Fibroblast of lung (primary cell): ENCODE measurements around the gene PLEKHA7. TPM values are rescaled to one million over a fixed set of nuclear protein-coding genes. Genes with fewer than 3 reads are reported as not detected.

Source experiments
- DNase-seq, 2 donors: peaks; one replicate each; pipeline versions ENCODE4 v3.0.0 to v3.0.0-alpha.2; 2010; ENCODE audit warnings: low read depth in 2 of 2
- H2AFZ ChIP-seq: 2 replicates; pipeline ENCODE4 v1.5.1; 2012; ENCODE audit warnings: low read length, control low read depth, inconsistent platforms
- H3K27ac ChIP-seq: 2 replicates; pipeline ENCODE4 v1.5.1; 2011; ENCODE audit warnings: low read length, control low read depth; ENCODE audit not compliant: insufficient read depth
- H3K27me3 ChIP-seq: 2 replicates; pipeline ENCODE4 v1.5.1; 2011; ENCODE audit warnings: mild to moderate bottlenecking, low read length; ENCODE audit not compliant: control insufficient read depth, insufficient read depth
- H3K36me3 ChIP-seq: 2 replicates; pipeline ENCODE4 v1.5.1; 2011; ENCODE audit warnings: low read length; ENCODE audit not compliant: control insufficient read depth, insufficient read depth
- H3K4me1 ChIP-seq: 2 replicates; pipeline ENCODE4 v1.5.1; 2011; ENCODE audit warnings: low read length; ENCODE audit not compliant: control insufficient read depth, insufficient read depth; ENCODE audit errors: extremely low read depth
- H3K4me2 ChIP-seq: 2 replicates; pipeline ENCODE4 v1.5.1; 2011; ENCODE audit warnings: low read length, control low read depth; ENCODE audit not compliant: insufficient read depth; ENCODE audit errors: extremely low read depth
- H3K4me3 ChIP-seq, 4 experiments: fragments of 200-600 bp in 1 of 4; sonication (generic) in 1 of 4; replicated peaks in 1 of 4; 2 replicates each; pipeline ENCODE4 v1.5.1; 2011 to 2016; ENCODE audit warnings: low read length in 4 of 4, low read depth in 3 of 4, mild to moderate bottlenecking in 3 of 4, control low read depth in 2 of 4, inconsistent platforms in 1 of 4, mixed read lengths in 1 of 4; ENCODE audit not compliant: insufficient read depth in 1 of 4; ENCODE audit errors: control extremely low read depth in 1 of 4
- H3K79me2 ChIP-seq: 2 replicates; pipeline ENCODE4 v1.5.1; 2012; ENCODE audit warnings: mild to moderate bottlenecking, low read length, inconsistent platforms; ENCODE audit not compliant: control insufficient read depth, insufficient read depth
- H3K9ac ChIP-seq: 2 replicates; pipeline ENCODE4 v1.5.1; 2011; ENCODE audit warnings: mild to moderate bottlenecking, low read length, control low read depth; ENCODE audit not compliant: insufficient read depth
- H3K9me3 ChIP-seq: 2 replicates; pipeline ENCODE4 v1.5.1; 2012; ENCODE audit warnings: low read depth, low read length; ENCODE audit not compliant: control insufficient read depth, insufficient read depth
- H4K20me1 ChIP-seq: 2 replicates; pipeline ENCODE4 v1.5.1; 2011; ENCODE audit warnings: low read length; ENCODE audit not compliant: control insufficient read depth, insufficient read depth; ENCODE audit errors: extremely low read depth
- EZH2 ChIP-seq: IDR thresholded peaks from 2 replicates; pipeline ENCODE4 v1.5.1; 2012; ENCODE audit warnings: low read length, control low read depth, mild to moderate bottlenecking; ENCODE audit errors: missing control alignments
- polyA plus RNA-seq, 2 donors: library from polyadenylated mRNA; depleted of rRNA in 1 of 2; stranded (reverse) in 1 of 2; unstranded in 1 of 2; fragments of >200 nt; gene quantifications; 2 replicates each; pipeline ENCODE4 v1.2.1, GENCODE V29; 2011 to 2012; ENCODE audit warnings: missing spikeins in 1 of 2
- total RNA-seq: library from RNA; depleted of rRNA; stranded (reverse); fragments of >200 nt; gene quantifications from 2 replicates; pipeline ENCODE4 v1.2.1, GENCODE V29; 2014
- TF ChIP-seq, protein P1 (sequence below), 2 donors: IDR thresholded peaks in 1 of 2; conservative IDR thresholded peaks in 1 of 2; 1 replicate in 1 of 2; 2 replicates in 1 of 2; pipeline ENCODE4 v1.5.1; 2011 to 2012; ENCODE audit warnings: low read length in 2 of 2, control low read depth in 1 of 2, inconsistent platforms in 1 of 2, low read depth in 1 of 2, mild to moderate bottlenecking in 1 of 2

PLEKHA7 gene
- total and polyA plus RNA-seq, 2 donors (not counting 1 experiment from before 2014, with no cell fraction given), result 0.11 to 0.17 TPM

DNA sequence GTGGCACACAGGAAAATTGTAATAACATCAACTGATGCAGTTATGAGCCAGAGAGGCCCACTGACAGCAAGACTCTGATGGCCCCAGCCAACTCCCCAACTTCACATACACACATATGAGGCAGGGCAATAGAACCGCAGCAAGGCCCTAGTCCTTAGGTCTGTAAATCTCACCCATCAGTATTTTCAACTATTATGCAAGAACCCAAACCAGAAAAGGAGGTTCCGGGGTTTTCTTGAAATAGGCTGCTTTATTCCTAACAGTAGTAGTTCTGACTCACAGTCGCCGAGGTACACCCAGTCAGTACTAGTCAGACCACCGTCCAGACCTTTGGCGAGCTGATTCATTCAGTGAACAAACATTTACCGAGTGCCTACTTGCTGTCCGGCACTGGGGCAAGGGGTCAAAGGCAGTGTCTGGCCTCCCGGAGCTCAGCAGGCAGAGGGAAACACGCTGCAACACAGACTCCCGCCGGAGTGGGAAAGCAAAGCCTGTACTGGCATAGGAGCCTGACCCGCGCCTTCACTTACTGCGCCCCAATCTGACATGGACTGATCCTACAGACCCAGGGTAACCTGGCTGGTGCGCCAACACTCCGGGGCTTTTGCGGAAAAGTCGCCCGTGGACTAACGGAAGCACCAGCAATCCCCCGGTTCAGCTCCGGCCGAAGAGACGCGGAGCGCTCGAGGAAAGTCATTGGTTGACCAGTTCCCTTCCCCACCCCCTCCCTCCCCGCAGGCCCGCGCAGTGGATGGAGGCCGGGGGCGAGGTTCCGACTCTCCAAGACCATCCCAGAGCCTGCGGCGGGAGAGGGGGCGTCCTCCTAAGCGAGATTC is 1.3 kb downstream of the PLEKHA7 start:
- Histone ChIP-seq H3K9ac (no peak overlapping the region), H3K4me2 (peak overlapping the region; percentile 15), H3K9me3 (no peaks in the 10 kb centered on the region), H3K4me1 (no peaks in the 10 kb centered on the region), H3K36me3 (no peaks in the 10 kb centered on the region), H3K4me3 (peak overlapping the region in 2 of 4 experiments; percentile 37 to 45), H3K27me3 (peaks cover 26% of the 10 kb centered on the region), H4K20me1 (no peaks in the 10 kb centered on the region), H2AFZ (no peak overlapping the region), H3K27ac (no peak overlapping the region), H3K79me2 (no peaks in the 10 kb centered on the region)
- no peak for TF ChIP-seq EZH2
- TF ChIP-seq, protein P1, sequence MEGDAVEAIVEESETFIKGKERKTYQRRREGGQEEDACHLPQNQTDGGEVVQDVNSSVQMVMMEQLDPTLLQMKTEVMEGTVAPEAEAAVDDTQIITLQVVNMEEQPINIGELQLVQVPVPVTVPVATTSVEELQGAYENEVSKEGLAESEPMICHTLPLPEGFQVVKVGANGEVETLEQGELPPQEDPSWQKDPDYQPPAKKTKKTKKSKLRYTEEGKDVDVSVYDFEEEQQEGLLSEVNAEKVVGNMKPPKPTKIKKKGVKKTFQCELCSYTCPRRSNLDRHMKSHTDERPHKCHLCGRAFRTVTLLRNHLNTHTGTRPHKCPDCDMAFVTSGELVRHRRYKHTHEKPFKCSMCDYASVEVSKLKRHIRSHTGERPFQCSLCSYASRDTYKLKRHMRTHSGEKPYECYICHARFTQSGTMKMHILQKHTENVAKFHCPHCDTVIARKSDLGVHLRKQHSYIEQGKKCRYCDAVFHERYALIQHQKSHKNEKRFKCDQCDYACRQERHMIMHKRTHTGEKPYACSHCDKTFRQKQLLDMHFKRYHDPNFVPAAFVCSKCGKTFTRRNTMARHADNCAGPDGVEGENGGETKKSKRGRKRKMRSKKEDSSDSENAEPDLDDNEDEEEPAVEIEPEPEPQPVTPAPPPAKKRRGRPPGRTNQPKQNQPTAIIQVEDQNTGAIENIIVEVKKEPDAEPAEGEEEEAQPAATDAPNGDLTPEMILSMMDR (conservative IDR thresholded peaks at IDR 0.05 in 1 of 2, IDR thresholded peaks at IDR 0.05 in 1 of 2; ENCODE audit: low read depth in 1 of 2, low read length in 2 of 2), result no peak
- peak; percentile 72 to 78 for DNase-seq

- no peaks in the 10 kb centered on the region for H3K9me3 ChIP-seq
- no peak overlapping the region for H3K4me3 ChIP-seq
- no peak overlapping the region for H2AFZ ChIP-seq
- H3K27me3 ChIP-seq, result peaks cover 26% of the 10 kb centered on the region
- DNase-seq, result no peak
- no peaks in the 10 kb centered on the region for H3K36me3 ChIP-seq
- H3K79me2 ChIP-seq, result no peaks in the 10 kb centered on the region
- H3K9ac ChIP-seq, result no peak overlapping the region
- H3K4me1 ChIP-seq, result no peaks in the 10 kb centered on the region
- no peaks in the 10 kb centered on the region for H4K20me1 ChIP-seq
- H3K27ac ChIP-seq, result no peak overlapping the region
- TF ChIP-seq, protein P1 (conservative IDR thresholded peaks at IDR 0.05 in 1 of 2, IDR thresholded peaks at IDR 0.05 in 1 of 2; ENCODE audit: low read depth in 1 of 2, low read length in 2 of 2), result no peak
- no peak for TF ChIP-seq EZH2
- H3K4me2 ChIP-seq, result no peak overlapping the region
Observed at GRCh38 chr11:17012179-17012578, 2.0 kb downstream of the PLEKHA7 start.

DNA sequence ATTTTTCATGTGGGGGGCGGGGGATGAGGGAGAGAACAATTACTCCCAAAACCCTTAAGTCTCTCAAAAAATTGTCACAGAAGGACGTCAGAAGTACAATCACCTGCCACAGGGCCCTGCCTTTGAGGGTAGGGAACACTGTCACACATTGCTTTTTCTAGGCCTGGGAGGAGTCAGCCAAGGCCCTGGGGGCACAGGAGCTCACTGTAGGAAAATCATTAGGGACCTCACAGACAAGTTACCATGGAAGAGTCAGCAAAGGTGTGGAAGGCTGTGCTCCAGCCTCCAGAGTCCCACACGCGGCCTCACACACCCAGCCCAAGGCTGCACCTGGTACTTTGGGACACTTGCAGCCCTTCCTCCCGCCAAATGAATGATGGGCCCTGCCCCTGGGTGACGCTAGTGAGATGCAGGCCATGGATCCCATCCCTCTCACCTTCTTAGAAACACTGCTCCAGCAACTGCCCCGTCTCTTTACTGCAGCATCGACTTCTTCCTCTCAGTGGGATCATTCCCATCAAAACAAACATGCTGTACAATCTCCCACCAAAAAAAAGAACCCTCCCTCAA is 3.3 kb downstream of the PLEKHA7 start:
- no peaks in the 10 kb centered on the region for H3K79me2 ChIP-seq
- H3K9me3 ChIP-seq, result no peaks in the 10 kb centered on the region
- DNase-seq, result no peak
- H3K27ac ChIP-seq, result no peak overlapping the region
- H3K36me3 ChIP-seq, result no peaks in the 10 kb centered on the region
- no peaks in the 10 kb centered on the region for H4K20me1 ChIP-seq
- no peak overlapping the region for H3K4me3 ChIP-seq
- H3K27me3 ChIP-seq, result peaks cover 26% of the 10 kb centered on the region
- H3K4me1 ChIP-seq, result no peaks in the 10 kb centered on the region
- TF ChIP-seq, protein P1 (conservative IDR thresholded peaks at IDR 0.05 in 1 of 2, IDR thresholded peaks at IDR 0.05 in 1 of 2; ENCODE audit: low read depth in 1 of 2, low read length in 2 of 2), result no peak
- TF ChIP-seq EZH2, result no peak
- no peak overlapping the region for H2AFZ ChIP-seq
- no peak overlapping the region for H3K9ac ChIP-seq
- H3K4me2 ChIP-seq, result no peak overlapping the region
